Osteocyte (in vitro differentiated cells): ENCODE results near the gene CREB5. TPM values are rescaled to one million over a fixed set of nuclear protein-coding genes. Genes with fewer than 3 reads are reported as not detected.

Experiments used
- DNase-seq: peaks from one replicate; pipeline ENCODE4 v3.0.0; 2021; ENCODE audit warnings: mixed read lengths; ENCODE audit not compliant: unreplicated experiment; ENCODE audit errors: extremely low spot score
- H3K27ac Mint-ChIP-seq: one replicate; pipeline ENCODE4 v1.8.0; 2021; ENCODE audit warnings: mild to moderate bottlenecking, mixed read lengths; ENCODE audit not compliant: unreplicated experiment
- H3K27me3 Mint-ChIP-seq: one replicate; pipeline ENCODE4 v1.8.0; 2021; ENCODE audit warnings: mixed read lengths; ENCODE audit not compliant: unreplicated experiment
- H3K36me3 Mint-ChIP-seq: one replicate; pipeline ENCODE4 v1.8.0; 2021; ENCODE audit warnings: mixed read lengths; ENCODE audit not compliant: unreplicated experiment
- H3K4me1 Mint-ChIP-seq: one replicate; pipeline ENCODE4 v1.8.0; 2021; ENCODE audit warnings: mixed read lengths; ENCODE audit not compliant: unreplicated experiment
- H3K4me3 Mint-ChIP-seq: one replicate; pipeline ENCODE4 v1.8.0; 2021; ENCODE audit warnings: mild to moderate bottlenecking, moderate library complexity, mixed read lengths; ENCODE audit not compliant: unreplicated experiment
- H3K9me3 Mint-ChIP-seq: one replicate; pipeline ENCODE4 v1.8.0; 2021; ENCODE audit warnings: mixed read lengths; ENCODE audit not compliant: unreplicated experiment
- CTCF ChIP-seq: fragments of 200-600 bp; sonication (generic); IDR thresholded peaks from 2 replicates; pipeline ENCODE4 v1.5.0; 2021; ENCODE audit warnings: antibody characterized with exemption, mild to moderate bottlenecking, moderate library complexity
- total RNA-seq: library from RNA; stranded (reverse); gene quantifications from 2 replicates; pipeline ENCODE4 v1.2.1, GENCODE V29; 2021

Gene CREB5
- total RNA-seq, 1 donor from 2014 or later = 7.5 TPM

- Mint-ChIP-seq H3K36me3 (no peaks in the 10 kb centered on the region), H3K4me1 (no peaks in the 10 kb centered on the region), H3K27me3 (peaks cover 3% of the 10 kb centered on the region), H3K27ac (no peak overlapping the region), H3K9me3 (no peaks in the 10 kb centered on the region), H3K4me3 (no peak overlapping the region)
- no peak for TF ChIP-seq CTCF
- no peak for DNase-seq
Measured at GRCh38 chr7:28417321-28417940, 5.1 kb downstream of the CREB5 start.

- Mint-ChIP-seq H3K4me1 (no peaks in the 10 kb centered on the region), H3K9me3 (no peaks in the 10 kb centered on the region), H3K27ac (no peak overlapping the region), H3K36me3 (no peaks in the 10 kb centered on the region), H3K27me3 (no peaks in the 10 kb centered on the region), H3K4me3 (no peak overlapping the region)
- no peak for DNase-seq
- no peak for TF ChIP-seq CTCF
Measured at GRCh38 chr7:28418311-28418710, 6.0 kb downstream of the CREB5 start.

GRCh38 chr7:28418966-28419365, 6.6 kb downstream of the CREB5 start:
- DNase-seq = no peak
- Mint-ChIP-seq H3K4me1 (no peaks in the 10 kb centered on the region), H3K4me3 (no peak overlapping the region), H3K27me3 (no peaks in the 10 kb centered on the region), H3K9me3 (no peaks in the 10 kb centered on the region), H3K36me3 (no peaks in the 10 kb centered on the region), H3K27ac (no peak overlapping the region)
- TF ChIP-seq CTCF = no peak

GRCh38 chr7:28419716-28420115, 7.4 kb downstream of the CREB5 start:
- Mint-ChIP-seq H3K27ac (no peak overlapping the region), H3K4me3 (no peak overlapping the region), H3K9me3 (no peaks in the 10 kb centered on the region), H3K27me3 (no peaks in the 10 kb centered on the region), H3K36me3 (no peaks in the 10 kb centered on the region), H3K4me1 (no peaks in the 10 kb centered on the region)
- no peak for TF ChIP-seq CTCF
- DNase-seq = no peak

DNA sequence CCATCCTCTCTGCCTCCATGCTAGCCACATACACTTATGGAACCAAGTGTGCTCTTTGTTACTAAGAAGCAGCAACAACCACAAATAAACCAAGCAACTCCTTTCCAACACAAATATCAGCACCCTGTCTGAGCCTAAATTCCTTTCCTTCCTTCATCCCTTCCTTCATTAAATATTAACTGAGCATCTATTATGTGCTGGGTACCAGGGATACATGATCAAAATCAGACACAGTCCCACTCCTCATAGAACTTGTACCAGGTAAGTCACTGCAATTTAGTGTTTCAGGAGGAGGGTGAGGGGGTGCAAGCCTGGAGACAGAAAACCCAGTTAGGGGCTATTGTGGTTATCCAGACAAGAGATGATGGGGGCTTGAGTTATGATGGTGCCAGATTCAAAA, 10.8 kb downstream of the CREB5 start:
- Mint-ChIP-seq H3K36me3 (no peaks in the 10 kb centered on the region), H3K4me3 (no peak overlapping the region), H3K27me3 (no peaks in the 10 kb centered on the region), H3K27ac (no peak overlapping the region), H3K4me1 (no peaks in the 10 kb centered on the region), H3K9me3 (no peaks in the 10 kb centered on the region)
- no peak for DNase-seq
- no peak for TF ChIP-seq CTCF
